ENCODE measurements around the gene SFSWAP.

The SFSWAP gene

GRCh38 chr12:131693149-131693548 lies 17.7 kb upstream of the SFSWAP start:
- DNase-seq, result no peak
- Histone ChIP-seq H3K4me3 (ENCODE audit: low read depth, low read length) (no peak overlapping the region), H3K27ac (no peak overlapping the region), H3K9me3 (ENCODE audit: severe bottlenecking) (no peaks in the 10 kb centered on the region), H3K36me3 (no peaks in the 10 kb centered on the region), H3K27me3 (ENCODE audit: insufficient read depth, low read depth, severe bottlenecking) (no peaks in the 10 kb centered on the region)
- TF ChIP-seq, protein P1, sequence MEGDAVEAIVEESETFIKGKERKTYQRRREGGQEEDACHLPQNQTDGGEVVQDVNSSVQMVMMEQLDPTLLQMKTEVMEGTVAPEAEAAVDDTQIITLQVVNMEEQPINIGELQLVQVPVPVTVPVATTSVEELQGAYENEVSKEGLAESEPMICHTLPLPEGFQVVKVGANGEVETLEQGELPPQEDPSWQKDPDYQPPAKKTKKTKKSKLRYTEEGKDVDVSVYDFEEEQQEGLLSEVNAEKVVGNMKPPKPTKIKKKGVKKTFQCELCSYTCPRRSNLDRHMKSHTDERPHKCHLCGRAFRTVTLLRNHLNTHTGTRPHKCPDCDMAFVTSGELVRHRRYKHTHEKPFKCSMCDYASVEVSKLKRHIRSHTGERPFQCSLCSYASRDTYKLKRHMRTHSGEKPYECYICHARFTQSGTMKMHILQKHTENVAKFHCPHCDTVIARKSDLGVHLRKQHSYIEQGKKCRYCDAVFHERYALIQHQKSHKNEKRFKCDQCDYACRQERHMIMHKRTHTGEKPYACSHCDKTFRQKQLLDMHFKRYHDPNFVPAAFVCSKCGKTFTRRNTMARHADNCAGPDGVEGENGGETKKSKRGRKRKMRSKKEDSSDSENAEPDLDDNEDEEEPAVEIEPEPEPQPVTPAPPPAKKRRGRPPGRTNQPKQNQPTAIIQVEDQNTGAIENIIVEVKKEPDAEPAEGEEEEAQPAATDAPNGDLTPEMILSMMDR (IDR thresholded peaks at IDR 0.05; ENCODE audit: low read depth, low read length), result no peak

DNA sequence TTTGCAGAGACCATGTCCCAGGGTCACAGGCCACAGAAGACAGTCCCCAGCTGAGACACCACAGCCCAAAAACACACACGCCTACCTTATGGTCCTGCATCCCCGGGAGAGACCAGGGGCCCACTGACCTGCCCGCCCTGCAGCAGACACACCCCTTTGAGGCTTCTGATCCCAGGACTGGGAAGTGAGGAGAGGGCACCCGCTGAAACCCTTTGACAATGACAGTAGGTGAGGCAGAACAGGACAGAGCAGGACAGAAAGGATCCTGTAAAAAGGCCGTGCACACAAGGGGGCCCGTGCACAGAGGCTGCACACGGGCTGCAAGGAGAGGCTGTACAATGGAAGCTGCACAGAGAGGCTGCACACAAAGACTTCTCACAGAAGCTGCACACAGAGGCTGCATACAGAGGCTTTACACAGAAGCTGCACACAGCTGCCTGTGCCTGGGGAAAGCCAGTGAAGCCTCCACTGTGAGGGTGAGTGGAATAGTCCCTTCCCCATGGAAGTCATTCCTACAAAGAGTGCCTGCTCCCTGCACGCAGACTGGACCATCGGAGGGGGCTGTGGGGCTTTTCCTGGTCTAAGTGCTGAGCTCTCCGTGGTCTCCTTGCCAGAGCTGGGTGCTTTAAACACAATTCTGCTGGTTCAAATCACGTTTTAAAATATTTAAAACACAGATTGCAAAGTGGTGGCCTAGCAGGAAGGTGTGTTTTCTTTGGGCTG lies 16.6 kb upstream of the SFSWAP start:
- H3K27me3 ChIP-seq (ENCODE audit: insufficient read depth, low read depth, severe bottlenecking), result no peaks in the 10 kb centered on the region
- H3K4me3 ChIP-seq (ENCODE audit: low read depth, low read length), result no peak overlapping the region
- TF ChIP-seq, protein P1 (IDR thresholded peaks at IDR 0.05; ENCODE audit: low read depth, low read length), result no peak
- DNase-seq, result no peak
- H3K36me3 ChIP-seq, result no peaks in the 10 kb centered on the region
- no peaks in the 10 kb centered on the region for H3K9me3 ChIP-seq (ENCODE audit: severe bottlenecking)
- no peak overlapping the region for H3K27ac ChIP-seq

DNA sequence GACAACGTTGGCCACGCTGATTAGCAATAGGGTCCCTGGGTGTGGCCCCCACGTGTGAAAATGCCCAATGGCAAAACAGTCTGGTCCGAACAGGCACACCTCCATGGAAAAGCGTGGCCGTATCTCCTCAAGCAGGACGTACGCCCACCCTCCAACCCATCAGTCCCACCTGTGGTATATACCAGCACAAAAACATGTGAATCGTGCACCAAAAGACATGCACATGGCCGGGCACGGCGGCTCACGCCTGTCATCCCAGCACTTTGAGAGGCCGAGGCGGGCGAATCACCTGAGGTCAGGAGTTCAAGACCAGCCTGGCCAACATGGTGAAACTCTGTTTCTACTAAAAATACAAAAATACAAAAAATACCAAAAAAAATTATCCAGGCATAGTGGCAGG lies 14.9 kb upstream of the SFSWAP start:
- Histone ChIP-seq H3K27ac (no peak overlapping the region), H3K4me3 (ENCODE audit: low read depth, low read length) (no peak overlapping the region), H3K27me3 (ENCODE audit: insufficient read depth, low read depth, severe bottlenecking) (no peaks in the 10 kb centered on the region), H3K36me3 (no peaks in the 10 kb centered on the region), H3K9me3 (ENCODE audit: severe bottlenecking) (no peaks in the 10 kb centered on the region)
- TF ChIP-seq, protein P1 (IDR thresholded peaks at IDR 0.05; ENCODE audit: low read depth, low read length), result no peak
- no peak for DNase-seq

- Histone ChIP-seq H3K4me3 (ENCODE audit: low read depth, low read length) (no peak overlapping the region), H3K27ac (no peak overlapping the region), H3K27me3 (ENCODE audit: insufficient read depth, low read depth, severe bottlenecking) (no peaks in the 10 kb centered on the region), H3K36me3 (no peaks in the 10 kb centered on the region), H3K9me3 (ENCODE audit: severe bottlenecking) (no peaks in the 10 kb centered on the region)
- TF ChIP-seq, protein P1 (IDR thresholded peaks at IDR 0.05; ENCODE audit: low read depth, low read length), result no peak
- DNase-seq, result no peak
These were observed 12.6 kb upstream of the SFSWAP start for GRCh38 chr12:131698286-131698685.

DNA sequence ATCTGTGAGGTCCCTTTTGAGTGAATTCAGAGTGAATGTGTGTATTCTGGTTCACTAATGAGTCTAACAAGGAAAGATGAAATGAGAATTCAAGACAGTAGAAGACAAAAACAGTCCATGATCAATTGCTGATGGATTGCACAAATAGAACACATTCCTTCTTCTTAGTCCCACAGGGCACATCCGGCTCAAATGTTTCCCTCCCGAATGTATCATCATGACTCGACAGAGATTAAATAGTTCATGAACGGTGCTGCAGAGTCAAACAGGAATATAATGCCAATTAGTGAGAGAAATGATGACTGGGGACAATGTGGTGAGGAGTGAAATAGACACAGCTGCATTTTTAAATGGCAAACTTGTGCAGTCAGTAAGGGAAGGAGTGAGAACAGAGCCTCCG lies 11.5 kb upstream of the SFSWAP start:
- no peak for DNase-seq
- Histone ChIP-seq H3K9me3 (ENCODE audit: severe bottlenecking) (peaks cover 6% of the 10 kb centered on the region), H3K27me3 (ENCODE audit: insufficient read depth, low read depth, severe bottlenecking) (no peaks in the 10 kb centered on the region), H3K4me3 (ENCODE audit: low read depth, low read length) (no peak overlapping the region), H3K27ac (no peak overlapping the region), H3K36me3 (no peaks in the 10 kb centered on the region)
- TF ChIP-seq, protein P1 (IDR thresholded peaks at IDR 0.05; ENCODE audit: low read depth, low read length), result no peak

DNA sequence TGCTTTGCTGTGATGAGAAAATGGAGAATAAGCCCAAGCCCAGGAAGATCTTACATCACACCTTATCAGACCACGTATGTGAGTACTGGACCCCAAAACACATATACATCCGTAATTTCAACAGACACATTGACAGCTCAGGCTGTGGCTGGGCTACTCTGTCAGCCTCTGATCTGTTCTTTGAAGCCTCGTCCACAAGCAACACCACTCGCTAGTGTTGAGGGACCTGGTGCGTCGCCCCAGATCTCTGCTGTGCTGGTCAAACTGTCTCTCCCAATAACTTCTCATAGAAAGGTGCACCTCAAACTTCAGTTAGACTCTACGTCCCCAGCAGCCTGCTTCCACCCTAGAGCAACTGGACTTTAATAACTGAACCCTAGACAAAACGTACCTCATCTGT lies 10.6 kb upstream of the SFSWAP start:
- Histone ChIP-seq H3K36me3 (no peaks in the 10 kb centered on the region), H3K27ac (no peak overlapping the region), H3K27me3 (ENCODE audit: insufficient read depth, low read depth, severe bottlenecking) (no peaks in the 10 kb centered on the region), H3K4me3 (ENCODE audit: low read depth, low read length) (no peak overlapping the region), H3K9me3 (ENCODE audit: severe bottlenecking) (peaks cover 10% of the 10 kb centered on the region)
- TF ChIP-seq, protein P1 (IDR thresholded peaks at IDR 0.05; ENCODE audit: low read depth, low read length), result no peak
- DNase-seq, result no peak
